PC-9 (cell line): Measurements from ENCODE around the gene CDS2. TPM values are rescaled to one million over a fixed set of nuclear protein-coding genes. Genes with fewer than 3 reads are reported as not detected.

Experiments used
- BruUV-seq: library from RNA; stranded (reverse); fragments of 400-500 nt; replicated peaks from 2 replicates; lab custom pipeline; 2021; lab: Mats Ljungman, UMichigan
- CTCF ChIA-PET: fragments of 300-600 bp; sonication (Branson Sonifier 250); formaldehyde crosslinking; loops from one replicate; lab custom pipeline; 2022; ENCODE audit warnings: antibody characterized with exemption; lab: Charles Lee
- POLR2A ChIA-PET: fragments of 300-600 bp; sonication (Branson Sonifier 250); formaldehyde crosslinking; loops from one replicate; lab custom pipeline; 2022; ENCODE audit warnings: antibody characterized with exemption; ENCODE audit not compliant: unreplicated experiment; lab: Charles Lee
- DNase-seq, 2 experiments: peaks; one replicate each; pipeline versions ENCODE4 v3.0.0 to v3.0.0-alpha.2; 2015 to 2022; ENCODE audit warnings: mixed read lengths in 1 of 2
- H2AFZ ChIP-seq: fragments of 200-600 bp; sonication (generic); 2 replicates; pipeline ENCODE4 v1.8.1; 2017; ENCODE audit warnings: antibody characterized with exemption
- H3F3A ChIP-seq: fragments of 200-600 bp; sonication (generic); 2 replicates; pipeline ENCODE4 v1.8.1; 2017; ENCODE audit warnings: antibody characterized with exemption, mild to moderate bottlenecking, low read depth; ENCODE audit not compliant: insufficient read depth
- H3K27ac ChIP-seq: fragments of 200-600 bp; sonication (generic); 2 replicates; pipeline ENCODE4 v1.6.1; 2016; ENCODE audit warnings: mixed run types
- H3K27me3 ChIP-seq: fragments of 200-600 bp; sonication (generic); 2 replicates; pipeline ENCODE4 v1.6.1; 2016; ENCODE audit warnings: low read depth, mixed run types; ENCODE audit not compliant: insufficient read depth
- H3K36me3 ChIP-seq: fragments of 200-600 bp; sonication (generic); 2 replicates; pipeline ENCODE4 v1.6.1; 2016; ENCODE audit warnings: low read depth, mixed run types
- H3K4me1 ChIP-seq: fragments of 200-600 bp; sonication (generic); replicated peaks from 2 replicates; pipeline ENCODE4 v1.6.1; 2016; ENCODE audit warnings: mixed run types; ENCODE audit not compliant: insufficient read depth
- H3K4me2 ChIP-seq: fragments of 200-600 bp; sonication (generic); 2 replicates; pipeline ENCODE4 v1.6.1; 2017; ENCODE audit warnings: mixed run types
- H3K4me3 ChIP-seq: fragments of 200-600 bp; sonication (generic); 2 replicates; pipeline ENCODE4 v1.6.1; 2016; ENCODE audit warnings: mixed run types
- H3K79me2 ChIP-seq: fragments of 200-600 bp; sonication (generic); 2 replicates; pipeline ENCODE4 v1.6.1; 2017; ENCODE audit warnings: low read depth, mixed run types
- H3K9me2 ChIP-seq: fragments of 200-600 bp; sonication (generic); 2 replicates; pipeline ENCODE4 v1.8.1; 2017; ENCODE audit warnings: mild to moderate bottlenecking; ENCODE audit not compliant: insufficient read depth
- H3K9me3 ChIP-seq: fragments of 200-600 bp; sonication (generic); 2 replicates; pipeline ENCODE4 v1.8.1; 2016; ENCODE audit warnings: low read depth; ENCODE audit not compliant: insufficient read depth
- H4K20me1 ChIP-seq: fragments of 200-600 bp; sonication (generic); 2 replicates; pipeline ENCODE4 v1.8.1; 2017; ENCODE audit not compliant: insufficient read depth
- CTCF ChIP-seq: fragments of 200-600 bp; sonication (generic); conservative IDR thresholded peaks from 2 replicates; pipeline ENCODE4 v1.6.1; 2017; ENCODE audit warnings: mixed run types, antibody characterized with exemption, mild to moderate bottlenecking, moderate library complexity
- EZH2 ChIP-seq: fragments of 200-600 bp; sonication (generic); IDR thresholded peaks from 2 replicates; pipeline ENCODE4 v1.8.0; 2017; ENCODE audit warnings: antibody characterized with exemption, low read depth
- intact Hi-C: fragments of 100-400 bp; cut with micrococcal nuclease; formaldehyde crosslinking; loops from one replicate; pipeline ENCODE4 v1.10.0; 2022; ENCODE audit not compliant: unreplicated experiment
- total RNA-seq: library from RNA; stranded (reverse); gene quantifications from 2 replicates; pipeline ENCODE4 v1.2.3, GENCODE V29; 2021

CDS2 gene
- total RNA-seq, 1 experiment from 2014 or later, result 42.8 TPM

GRCh38 chr20:5215672-5216304, 89.0 kb downstream of the CDS2 start:
- intact Hi-C loops, result no loop called here
- Histone ChIP-seq H3K4me1 (no peaks in the 10 kb centered on the region), H3K27ac (no peak overlapping the region), H2AFZ (no peak overlapping the region), H3K9me2 (no peaks in the 10 kb centered on the region), H4K20me1 (no peaks in the 10 kb centered on the region), H3K79me2 (no peaks in the 10 kb centered on the region), H3F3A (no peaks in the 10 kb centered on the region), H3K9me3 (no peaks in the 10 kb centered on the region), H3K4me3 (no peak overlapping the region), H3K4me2 (no peak overlapping the region), H3K27me3 (no peaks in the 10 kb centered on the region), H3K36me3 (no peaks in the 10 kb centered on the region)
- no TSS peak for BruUV-seq
- DNase-seq, result no peak
- TF ChIP-seq CTCF (no peak), EZH2 (no peak)
- CTCF ChIA-PET, result no interaction called here
- POLR2A ChIA-PET, result no interaction called here

GRCh38 chr20:5216663-5217062, 89.9 kb downstream of the CDS2 start:
- no peak for DNase-seq
- H3K79me2 ChIP-seq, result no peaks in the 10 kb centered on the region
- no peaks in the 10 kb centered on the region for H3K9me2 ChIP-seq
- intact Hi-C loops, result no loop called here
- H2AFZ ChIP-seq, result no peak overlapping the region
- H3K36me3 ChIP-seq, result no peaks in the 10 kb centered on the region
- H3F3A ChIP-seq, result no peaks in the 10 kb centered on the region
- no peaks in the 10 kb centered on the region for H3K9me3 ChIP-seq
- H4K20me1 ChIP-seq, result no peaks in the 10 kb centered on the region
- no peak overlapping the region for H3K4me2 ChIP-seq
- no peak overlapping the region for H3K4me3 ChIP-seq
- no peaks in the 10 kb centered on the region for H3K27me3 ChIP-seq
- H3K27ac ChIP-seq, result no peak overlapping the region
- no peak for TF ChIP-seq CTCF
- no peak for TF ChIP-seq EZH2
- no peaks in the 10 kb centered on the region for H3K4me1 ChIP-seq
- ChIA-PET POLR2A (no interaction called here), CTCF (no interaction called here)
- no TSS peak for BruUV-seq

GRCh38 chr20:5217616-5218015, 90.8 kb downstream of the CDS2 start:
- DNase-seq, result no peak
- no TSS peak for BruUV-seq
- Histone ChIP-seq H3K79me2 (no peaks in the 10 kb centered on the region), H3F3A (no peaks in the 10 kb centered on the region), H4K20me1 (no peaks in the 10 kb centered on the region), H3K36me3 (no peaks in the 10 kb centered on the region), H3K27ac (no peak overlapping the region), H3K27me3 (no peaks in the 10 kb centered on the region), H3K4me1 (no peaks in the 10 kb centered on the region), H3K9me2 (no peaks in the 10 kb centered on the region), H3K4me3 (no peak overlapping the region), H3K4me2 (no peak overlapping the region), H2AFZ (no peak overlapping the region), H3K9me3 (no peaks in the 10 kb centered on the region)
- TF ChIP-seq EZH2, result no peak
- TF ChIP-seq CTCF, result no peak
- intact Hi-C loops, result no loop called here
- CTCF ChIA-PET, result no interaction called here
- POLR2A ChIA-PET, result interaction anchor here (0.7 kb wide), 1 partner anchor 92 kb away, joined by 7 read pairs; no protein-coding TSS in a partner anchor
